Measurements from ENCODE around the gene TRHDE. TPM values are rescaled to one million over a fixed set of nuclear protein-coding genes. Genes with fewer than 3 reads are reported as not detected.

Gene TRHDE
- total RNA-seq, 4 donors from 2014 or later, result 0.05 to 0.81 (median 0.40) TPM

DNA sequence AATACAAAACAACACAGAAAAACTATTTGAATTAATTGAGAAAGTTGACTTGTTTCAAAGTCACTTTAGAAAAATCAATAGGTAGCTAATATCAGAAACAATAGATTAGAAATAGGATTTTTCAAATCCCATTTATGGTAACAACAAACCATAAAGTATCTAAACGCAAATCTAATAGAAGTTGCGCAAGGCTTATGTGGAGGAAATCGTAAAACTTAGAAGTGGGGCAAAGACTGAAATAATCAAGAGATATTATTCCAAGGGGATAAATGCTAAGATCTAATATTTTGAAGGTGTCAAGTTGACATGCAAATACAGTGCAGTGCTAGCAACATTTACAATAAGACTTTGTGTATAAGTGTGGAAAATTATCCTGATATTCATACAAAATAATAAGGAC, 87.2 kb downstream of the TRHDE start:
- H3K36me3 ChIP-seq, result no peaks in the 10 kb centered on the region
- no peak overlapping the region for H3K27ac ChIP-seq
- TF ChIP-seq, protein P1, sequence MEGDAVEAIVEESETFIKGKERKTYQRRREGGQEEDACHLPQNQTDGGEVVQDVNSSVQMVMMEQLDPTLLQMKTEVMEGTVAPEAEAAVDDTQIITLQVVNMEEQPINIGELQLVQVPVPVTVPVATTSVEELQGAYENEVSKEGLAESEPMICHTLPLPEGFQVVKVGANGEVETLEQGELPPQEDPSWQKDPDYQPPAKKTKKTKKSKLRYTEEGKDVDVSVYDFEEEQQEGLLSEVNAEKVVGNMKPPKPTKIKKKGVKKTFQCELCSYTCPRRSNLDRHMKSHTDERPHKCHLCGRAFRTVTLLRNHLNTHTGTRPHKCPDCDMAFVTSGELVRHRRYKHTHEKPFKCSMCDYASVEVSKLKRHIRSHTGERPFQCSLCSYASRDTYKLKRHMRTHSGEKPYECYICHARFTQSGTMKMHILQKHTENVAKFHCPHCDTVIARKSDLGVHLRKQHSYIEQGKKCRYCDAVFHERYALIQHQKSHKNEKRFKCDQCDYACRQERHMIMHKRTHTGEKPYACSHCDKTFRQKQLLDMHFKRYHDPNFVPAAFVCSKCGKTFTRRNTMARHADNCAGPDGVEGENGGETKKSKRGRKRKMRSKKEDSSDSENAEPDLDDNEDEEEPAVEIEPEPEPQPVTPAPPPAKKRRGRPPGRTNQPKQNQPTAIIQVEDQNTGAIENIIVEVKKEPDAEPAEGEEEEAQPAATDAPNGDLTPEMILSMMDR (IDR thresholded peaks at IDR 0.05), result no peak
- no peak for TF ChIP-seq POLR2A (IDR thresholded peaks at IDR 0.05)
- H3K9me3 ChIP-seq, result no peaks in the 10 kb centered on the region
- no peaks in the 10 kb centered on the region for H3K4me1 ChIP-seq
- H3K4me3 ChIP-seq (replicated peaks in 1 of 3), result no peak overlapping the region
- no peaks in the 10 kb centered on the region for H3K27me3 ChIP-seq
- DNase-seq, result no peak
- WGBS, 2 donors, result 94 to 98% methylated on average over 3 of the region's 3 CpGs
- intact Hi-C loops (cut with DNase I), result no loop called here

DNA sequence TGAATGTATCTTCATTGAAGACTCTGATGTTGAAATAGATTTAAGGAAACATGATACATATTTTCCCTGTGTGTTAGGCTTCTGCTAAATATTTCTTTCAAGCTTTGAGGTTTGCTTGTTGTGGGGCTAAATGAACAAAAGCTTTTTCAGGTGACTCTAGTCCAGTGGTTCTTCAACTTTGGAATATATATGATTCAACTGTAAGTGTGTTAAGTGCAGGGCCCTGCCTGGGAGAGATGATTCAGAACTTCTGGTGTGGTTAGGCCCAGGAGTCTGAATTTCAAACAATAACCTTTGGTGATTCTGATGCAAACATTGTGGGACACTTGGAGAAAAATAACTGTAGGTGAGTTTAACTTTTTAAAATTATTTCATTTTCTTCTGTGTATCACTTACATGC, 93.0 kb downstream of the TRHDE start:
- Histone ChIP-seq H3K9me3 (no peaks in the 10 kb centered on the region), H3K4me1 (no peaks in the 10 kb centered on the region), H3K4me3 (replicated peaks in 1 of 3) (no peak overlapping the region), H3K36me3 (no peaks in the 10 kb centered on the region), H3K27ac (no peak overlapping the region), H3K27me3 (no peaks in the 10 kb centered on the region)
- no peak for DNase-seq
- intact Hi-C loops (cut with DNase I), result no loop called here
- no peak for TF ChIP-seq POLR2A (IDR thresholded peaks at IDR 0.05)
- TF ChIP-seq, protein P1 (IDR thresholded peaks at IDR 0.05), result no peak

- Histone ChIP-seq H3K4me1 (no peaks in the 10 kb centered on the region), H3K27ac (no peak overlapping the region), H3K36me3 (no peaks in the 10 kb centered on the region), H3K27me3 (no peaks in the 10 kb centered on the region), H3K4me3 (replicated peaks in 1 of 3) (no peak overlapping the region), H3K9me3 (no peaks in the 10 kb centered on the region)
- intact Hi-C loops (cut with DNase I), result no loop called here
- 71 to 74% methylated on average over 3 of the region's 3 CpGs for WGBS, 2 donors
- no peak for DNase-seq
- no peak for TF ChIP-seq POLR2A (IDR thresholded peaks at IDR 0.05)
- TF ChIP-seq, protein P1 (IDR thresholded peaks at IDR 0.05), result no peak
These were observed 94.1 kb downstream of the TRHDE start for GRCh38 chr12:72366255-72366654.

GRCh38 chr12:72368298-72368697, 96.1 kb downstream of the TRHDE start:
- no peak for DNase-seq
- H3K9me3 ChIP-seq, result no peaks in the 10 kb centered on the region
- H3K27me3 ChIP-seq, result no peaks in the 10 kb centered on the region
- no peaks in the 10 kb centered on the region for H3K4me1 ChIP-seq
- WGBS, 2 donors, result 88 to 94% methylated on average over 1 of the region's 1 CpG
- no peaks in the 10 kb centered on the region for H3K36me3 ChIP-seq
- H3K27ac ChIP-seq, result no peak overlapping the region
- H3K4me3 ChIP-seq (replicated peaks in 1 of 3), result no peak overlapping the region
- no peak for TF ChIP-seq POLR2A (IDR thresholded peaks at IDR 0.05)
- TF ChIP-seq, protein P1 (IDR thresholded peaks at IDR 0.05), result no peak
- intact Hi-C loops (cut with DNase I), result no loop called here

DNA sequence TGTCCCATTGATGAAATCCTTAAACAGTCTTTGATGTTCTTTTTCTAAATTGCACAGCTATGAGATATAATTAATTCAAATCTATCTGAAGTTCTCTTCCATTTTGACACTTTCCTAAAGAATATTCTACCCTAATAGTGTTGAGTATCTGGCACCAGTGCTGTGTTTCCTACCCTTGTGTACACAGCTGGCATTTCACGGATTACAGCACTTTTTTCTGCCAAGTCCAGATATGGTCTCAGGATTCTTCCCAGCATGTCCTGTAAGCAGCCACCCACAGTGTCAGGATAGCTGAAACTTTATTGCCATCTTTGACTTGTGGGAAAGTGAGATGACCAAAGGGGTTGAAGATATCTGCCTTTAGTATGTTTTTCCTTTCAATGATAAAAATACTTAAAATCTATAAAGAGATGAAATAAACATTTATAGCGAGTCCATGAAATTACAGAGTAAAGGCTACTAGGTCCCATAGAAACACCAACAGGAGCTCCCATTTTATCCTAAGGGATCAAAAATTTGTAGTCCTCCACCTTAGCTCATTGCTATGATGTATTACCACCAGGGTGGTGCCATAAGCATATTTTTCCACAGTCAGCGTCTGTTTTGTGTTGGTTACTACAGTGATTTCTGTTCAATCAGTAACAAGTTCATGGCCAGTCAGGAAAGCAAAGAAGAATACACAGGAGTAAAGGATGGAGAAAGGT, 96.7 kb downstream of the TRHDE start:
- intact Hi-C loops (cut with DNase I), result no loop called here
- Histone ChIP-seq H3K4me1 (no peaks in the 10 kb centered on the region), H3K36me3 (no peaks in the 10 kb centered on the region), H3K27ac (no peak overlapping the region), H3K9me3 (no peaks in the 10 kb centered on the region), H3K4me3 (replicated peaks in 1 of 3) (no peak overlapping the region), H3K27me3 (no peaks in the 10 kb centered on the region)
- 61 to 72% methylated on average over 3 of the region's 3 CpGs for WGBS, 2 donors
- DNase-seq, result no peak
- TF ChIP-seq, protein P1 (IDR thresholded peaks at IDR 0.05), result no peak
- no peak for TF ChIP-seq POLR2A (IDR thresholded peaks at IDR 0.05)
